NCI-H1417 (cell line): ENCODE measurements around the gene CDH23.

Experiments
- DNase-seq, 3 experiments: peaks; one replicate each; lab custom pipeline; 2025; lab: John Stamatoyannopoulos, UW

The CDH23 gene

DNA sequence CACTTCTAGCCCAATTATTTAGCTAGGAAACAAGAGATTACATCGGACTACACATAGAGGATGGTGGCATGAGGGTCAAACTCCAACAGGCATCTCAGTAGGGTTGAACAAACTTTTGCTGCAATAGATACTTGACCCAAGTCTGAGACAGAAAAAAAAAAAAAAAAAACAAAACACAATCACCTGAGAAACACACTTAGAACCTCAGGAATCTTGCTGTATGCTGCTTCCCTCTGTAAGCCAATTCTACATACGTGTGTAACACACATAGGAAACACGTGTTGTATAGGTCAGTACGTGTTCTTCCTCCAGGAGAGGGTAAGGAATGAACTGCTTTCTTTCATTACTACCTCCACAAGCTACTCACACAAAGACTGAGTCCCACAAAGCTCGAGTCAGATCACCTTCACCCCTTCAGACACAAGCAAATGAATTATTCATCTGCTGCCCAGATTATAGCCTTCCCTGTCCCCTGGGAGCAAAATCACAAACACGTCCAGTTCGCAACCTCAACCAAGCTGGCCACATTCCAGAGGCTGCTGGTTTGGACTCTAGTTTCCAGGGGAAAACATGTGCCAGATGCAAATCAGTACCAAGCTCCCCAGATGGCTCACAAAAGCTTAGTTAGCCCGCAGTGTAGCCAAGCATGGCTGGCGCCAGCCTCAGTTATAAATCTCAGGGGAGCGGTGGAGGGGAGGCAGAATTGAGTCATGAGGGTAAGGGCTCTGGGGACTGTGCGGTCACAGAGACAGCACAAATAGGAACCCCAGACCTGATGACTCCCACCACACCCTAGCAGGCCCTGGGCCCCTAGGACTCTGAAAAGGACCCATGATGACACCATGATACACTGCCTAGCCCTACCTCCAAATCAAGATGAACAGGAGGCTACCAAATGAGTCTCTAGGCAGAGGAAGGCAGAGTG is 439.2 kb downstream of the CDH23 start:
- peak in 2 of 3 experiments; percentile 61 to 85 for DNase-seq

DNA sequence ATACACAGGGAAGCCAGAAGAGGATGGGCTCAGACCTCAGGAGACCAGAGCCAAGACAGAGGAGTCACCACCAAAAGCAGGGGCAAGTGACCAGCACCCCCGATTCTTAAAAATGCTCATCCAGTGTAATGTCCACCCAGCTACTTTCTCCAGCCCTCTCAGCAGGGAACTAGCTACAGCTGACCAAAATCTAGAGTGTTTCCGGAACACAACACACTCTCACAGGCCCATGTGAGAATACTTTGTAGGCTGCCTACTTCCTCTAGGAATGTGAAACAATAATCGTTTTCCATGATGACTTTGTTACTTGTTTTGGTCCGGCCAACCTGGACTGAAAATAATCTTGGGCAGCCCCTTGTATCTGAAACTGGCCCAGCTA is 439.9 kb downstream of the CDH23 start:
- no peak for DNase-seq

- DNase-seq: no peak
Measured at GRCh38 chr10:71837098-71837827, 440.5 kb downstream of the CDH23 start.

DNA sequence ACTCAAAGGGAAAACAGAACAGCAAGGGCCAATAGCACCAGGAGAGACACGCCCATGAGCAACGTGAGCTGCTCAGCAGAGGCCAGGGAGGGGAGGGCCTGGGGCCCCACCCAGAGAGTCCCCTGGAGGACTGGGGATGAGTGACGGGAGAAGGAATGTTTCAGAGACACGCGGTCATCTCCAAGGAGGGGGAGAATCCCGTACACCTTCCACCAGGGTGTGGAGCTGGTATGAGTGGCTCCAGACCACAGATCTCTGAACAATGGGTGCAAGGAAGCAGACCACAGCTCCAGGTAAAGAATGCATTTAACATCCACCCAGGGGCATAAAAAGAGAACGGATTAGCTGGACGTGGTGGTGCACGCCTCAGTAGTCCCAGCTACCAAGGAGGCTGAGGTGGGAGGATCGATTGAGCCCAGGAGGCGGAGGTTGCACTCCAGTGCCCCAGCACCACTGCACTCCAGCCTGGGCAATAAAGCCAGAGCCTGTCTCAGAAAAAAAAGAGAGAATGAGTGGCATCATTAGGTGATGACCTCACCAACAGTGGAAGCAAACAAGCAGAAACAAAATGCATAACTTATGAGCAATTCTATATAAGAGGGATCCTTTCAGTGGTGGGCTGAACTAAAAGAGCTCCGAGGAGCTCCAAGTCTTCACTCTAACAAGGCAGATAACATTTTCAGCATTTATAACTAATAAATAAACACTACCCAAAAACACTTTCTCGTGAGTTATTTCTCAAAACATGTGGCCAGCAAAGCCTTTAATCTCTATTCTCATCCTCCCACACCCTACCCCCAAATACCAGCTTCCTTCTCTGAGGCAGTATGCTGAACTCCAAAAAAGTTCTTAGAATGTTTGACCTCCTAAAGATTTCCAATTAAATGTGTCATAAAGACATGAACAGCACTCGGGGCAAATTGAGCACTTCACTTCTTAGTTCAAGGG is 441.8 kb downstream of the CDH23 start:
- DNase-seq: peak in 1 of 3 experiments; percentile 3

GRCh38 chr10:71840177-71840957 is 443.6 kb downstream of the CDH23 start:
- peak; percentile 69 to 93 (median 91) for DNase-seq

- no peak for DNase-seq
Measured at GRCh38 chr10:71840958-71841335, 444.2 kb downstream of the CDH23 start.

- no peak for DNase-seq
Measured at GRCh38 chr10:71842422-71842821, 445.7 kb downstream of the CDH23 start.

GRCh38 chr10:71842856-71843686 is 446.4 kb downstream of the CDH23 start:
- DNase-seq: no peak

DNA sequence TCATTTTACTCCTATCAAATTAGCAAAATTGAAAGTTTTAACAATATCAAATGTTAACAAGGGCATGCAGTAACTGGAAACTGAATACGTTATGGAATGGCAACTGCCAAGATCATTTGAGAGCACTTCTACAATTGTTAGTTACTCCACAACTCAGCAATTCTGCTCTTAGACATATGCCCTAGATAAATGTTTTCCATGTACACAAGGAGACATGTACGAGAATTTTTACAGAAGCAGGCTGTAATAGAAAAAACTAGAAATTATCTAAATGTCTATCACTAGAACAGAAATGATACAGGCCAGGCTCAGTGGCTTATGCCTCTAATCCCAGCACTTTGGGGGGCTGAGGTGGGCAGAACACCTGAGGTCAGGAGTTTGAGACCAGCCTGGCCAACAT is 447.4 kb downstream of the CDH23 start:
- DNase-seq: no peak

- DNase-seq: no peak
Measured at GRCh38 chr10:71844695-71845094, 448.0 kb downstream of the CDH23 start.

- DNase-seq: peak in 1 of 3 experiments; percentile 1
Measured at GRCh38 chr10:71845410-71846405, 449.0 kb downstream of the CDH23 start.

GRCh38 chr10:71846816-71847215 is 450.1 kb downstream of the CDH23 start:
- no peak for DNase-seq

DNA sequence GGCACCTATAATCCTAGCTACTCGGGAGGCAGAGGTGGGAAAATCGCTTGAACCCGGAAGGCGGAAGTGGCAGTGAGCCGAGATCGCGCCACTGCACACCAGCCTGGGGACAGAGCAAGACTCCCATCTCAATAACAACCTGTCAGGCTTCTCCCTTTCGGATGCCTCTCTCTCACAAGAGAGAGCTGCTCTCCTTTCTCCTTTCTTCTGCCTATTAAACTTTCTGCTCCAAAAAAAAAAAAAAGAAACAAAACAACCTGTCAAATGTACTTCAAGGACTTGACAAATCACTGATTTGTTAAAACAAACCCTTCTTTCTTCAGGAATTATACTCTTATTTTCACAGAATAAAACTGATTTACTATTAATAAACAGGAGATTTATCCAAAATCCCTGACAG is 450.7 kb downstream of the CDH23 start:
- DNase-seq: no peak

GRCh38 chr10:71848325-71849275 is 451.9 kb downstream of the CDH23 start:
- DNase-seq: no peak

DNA sequence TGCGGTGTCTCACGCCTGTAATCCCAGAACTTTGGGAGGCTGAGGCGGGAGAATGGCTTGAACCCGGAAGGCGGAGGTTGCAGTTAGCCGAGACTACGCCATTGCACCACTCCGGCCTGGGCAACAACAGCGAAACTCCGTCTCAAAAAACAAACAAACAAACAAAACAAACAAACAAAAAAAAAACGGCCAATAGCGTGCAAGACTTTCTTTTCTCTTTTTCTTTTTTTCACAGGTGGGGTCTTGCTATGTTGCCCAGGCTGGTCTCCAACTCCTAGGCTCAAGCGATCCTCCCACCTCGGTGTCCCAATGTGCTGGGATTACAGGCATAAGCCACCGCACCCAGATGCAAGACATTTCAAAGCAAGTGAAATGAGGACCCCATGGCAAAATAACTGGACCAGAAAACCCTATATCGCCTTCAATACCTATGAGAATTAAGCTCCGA is 452.8 kb downstream of the CDH23 start:
- DNase-seq: no peak

DNA sequence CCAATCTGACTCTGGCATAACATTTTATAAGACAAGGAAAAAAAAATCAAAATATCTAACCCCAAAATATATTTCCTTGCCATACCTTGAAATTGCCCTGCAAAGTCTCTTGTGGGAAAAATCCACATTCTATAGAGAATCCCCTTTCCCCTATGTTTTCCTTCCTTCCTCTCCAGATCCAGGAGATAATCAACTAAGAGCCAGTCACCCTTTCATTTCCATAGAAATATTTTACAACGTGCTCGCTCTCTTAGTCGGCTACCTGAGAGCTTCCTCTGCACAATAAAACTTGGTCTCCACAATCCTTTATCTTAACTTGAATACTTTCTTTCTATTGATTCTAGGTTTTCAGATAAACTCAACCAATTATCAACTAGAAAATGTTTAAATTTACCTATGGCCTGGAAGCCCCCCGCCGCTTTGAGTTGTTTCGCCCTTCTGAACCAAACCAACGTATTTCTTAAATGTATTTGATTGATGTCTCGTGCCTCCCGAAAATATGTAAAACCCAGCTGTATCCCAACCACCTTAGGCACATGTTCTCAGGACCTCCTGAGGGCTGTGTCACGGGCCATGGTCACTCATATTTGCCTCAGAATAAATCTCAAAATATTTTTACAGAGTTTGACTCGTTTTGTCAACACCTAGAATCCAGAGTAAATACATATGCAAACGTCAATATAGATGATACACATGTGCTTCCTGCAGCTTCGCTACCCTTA is 453.5 kb downstream of the CDH23 start:
- DNase-seq: no peak
